CD4-positive, alpha-beta T cell (primary cell): Measurements from ENCODE around the gene ELL2. TPM values are rescaled to one million over a fixed set of nuclear protein-coding genes. Genes with fewer than 3 reads are reported as not detected.

Experiments used
- ATAC-seq: fragments of 200-7000 bp; cut with Tn5 transposase; one replicate; pipeline ENCODE4 v1.10.0; 2022; ENCODE audit warnings: mild to moderate bottlenecking; ENCODE audit not compliant: poor library complexity
- CTCF ChIA-PET: fragments of 350-600 bp; sonication (Branson Sonifier 250); formaldehyde crosslinking; loops from one replicate; lab custom pipeline; 2021; ENCODE audit warnings: antibody characterized with exemption, inconsistent platforms; lab: Charles Lee
- POLR2A ChIA-PET: fragments of 350-600 bp; sonication (Branson Sonifier 250); formaldehyde crosslinking; loops from one replicate; lab custom pipeline; 2021; ENCODE audit warnings: antibody characterized with exemption, inconsistent platforms; lab: Charles Lee
- DNase-seq, 14 experiments: peaks; one replicate each; pipeline ENCODE4 v3.0.0-alpha.2; 2013 to 2020; ENCODE audit warnings: mixed read lengths in 2 of 14
- H3K27ac ChIP-seq, 2 donors: one replicate each; pipeline versions ENCODE4 v1.5.1 to v1.7.0; 2013; ENCODE audit warnings: low read length in 2 of 2, low read depth in 1 of 2, mild to moderate bottlenecking in 1 of 2
- H3K27me3 ChIP-seq, 2 experiments: 1 replicate in 1 of 2; 2 replicates in 1 of 2; pipeline versions ENCODE4 v1.6.1 to v1.7.0; 2013; ENCODE audit warnings: low read length in 2 of 2, control low read depth in 1 of 2, mild to moderate bottlenecking in 1 of 2, moderate library complexity in 1 of 2; ENCODE audit not compliant: insufficient read depth in 2 of 2, control insufficient read depth in 1 of 2
- H3K36me3 ChIP-seq: one replicate; pipeline ENCODE4 v1.6.1; 2013; ENCODE audit warnings: low read length, control low read depth; ENCODE audit not compliant: insufficient read depth
- H3K4me1 ChIP-seq: one replicate; pipeline ENCODE4 v1.6.1; 2013; ENCODE audit warnings: low read length, control low read depth; ENCODE audit not compliant: insufficient read depth
- H3K4me3 ChIP-seq: one replicate; pipeline ENCODE4 v1.5.1; 2013; ENCODE audit warnings: mild to moderate bottlenecking, low read length, moderate library complexity
- H3K9me3 ChIP-seq, 2 experiments: 1 replicate in 1 of 2; 2 replicates in 1 of 2; pipeline versions ENCODE4 v1.6.1 to v1.7.0; 2013; ENCODE audit warnings: low read length in 2 of 2, mild to moderate bottlenecking in 2 of 2, control low read depth in 1 of 2, moderate library complexity in 1 of 2; ENCODE audit not compliant: control insufficient read depth in 1 of 2, insufficient read depth in 1 of 2
- H3K27ac Mint-ChIP-seq: one replicate; pipeline ENCODE4 v1.8.0; 2020; ENCODE audit warnings: mixed read lengths
- H3K27me3 Mint-ChIP-seq: one replicate; pipeline ENCODE4 v1.8.0; 2021; ENCODE audit warnings: mixed read lengths
- H3K36me3 Mint-ChIP-seq: one replicate; pipeline ENCODE4 v1.8.0; 2021; ENCODE audit warnings: low read depth, mixed read lengths
- H3K4me1 Mint-ChIP-seq: one replicate; pipeline ENCODE4 v1.8.0; 2021; ENCODE audit warnings: low read depth, mixed read lengths
- H3K4me3 Mint-ChIP-seq: one replicate; pipeline ENCODE4 v1.8.0; 2020; ENCODE audit warnings: mild to moderate bottlenecking, mixed read lengths
- H3K9me3 Mint-ChIP-seq: one replicate; pipeline ENCODE4 v1.8.0; 2020; ENCODE audit warnings: mixed read lengths
- CTCF ChIP-seq: fragments of 200-600 bp; IDR thresholded peaks from one replicate; pipeline ENCODE4 v1.8.0; 2022; ENCODE audit warnings: antibody characterized with exemption, mild to moderate bottlenecking
- intact Hi-C, 2 experiments: fragments of 100-400 bp; cut with DNase I in 1 of 2; cut with micrococcal nuclease in 1 of 2; formaldehyde crosslinking; loops; one replicate each; pipeline versions ENCODE4 v1.15.1 to v1.9.0; 2023 to 2025; cut with DNase I, micrococcal nuclease
- total RNA-seq, 174 experiments: library from RNA in 2 of 174; stranded (reverse) in 2 of 174; gene quantifications; one replicate each; pipeline ENCODE4 v1.2.3 and lab custom pipeline; 2021 to 2026

Gene ELL2
- total RNA-seq, 2 experiments from 2014 or later = 93.5 to 98.1 TPM

- Histone ChIP-seq H3K4me3 (no peak overlapping the region), H3K27me3 (peaks cover 0 to 3% of the 10 kb centered on the region in 2 experiments), H3K27ac (no peak overlapping the region), H3K36me3 (no peaks in the 10 kb centered on the region), H3K4me1 (no peaks in the 10 kb centered on the region), H3K9me3 (no peaks in the 10 kb centered on the region)
- intact Hi-C loops = no loop called here
- ChIA-PET CTCF (interaction anchor here (0.8 to 8.4 kb wide), 2 partner anchors 16 to 69 kb away, joined by 3 to 79 read pairs; no protein-coding TSS in a partner anchor), POLR2A (interaction anchor here (1.4 kb wide), 1 partner anchor 69 kb away, joined by 5 read pairs; no protein-coding TSS in a partner anchor)
- H3K9me3 Mint-ChIP-seq = no peaks in the 10 kb centered on the region
- TF ChIP-seq CTCF = no peak
- no peak overlapping the region for H3K4me3 Mint-ChIP-seq
- H3K27ac Mint-ChIP-seq = no peak overlapping the region
- ATAC-seq (no peak), DNase-seq (no peak)
- no peaks in the 10 kb centered on the region for H3K36me3 Mint-ChIP-seq
- no peaks in the 10 kb centered on the region for H3K27me3 Mint-ChIP-seq
- peaks cover 4% of the 10 kb centered on the region for H3K4me1 Mint-ChIP-seq
Measured at GRCh38 chr5:95850391-95850894, 111.2 kb downstream of the ELL2 start.

DNA sequence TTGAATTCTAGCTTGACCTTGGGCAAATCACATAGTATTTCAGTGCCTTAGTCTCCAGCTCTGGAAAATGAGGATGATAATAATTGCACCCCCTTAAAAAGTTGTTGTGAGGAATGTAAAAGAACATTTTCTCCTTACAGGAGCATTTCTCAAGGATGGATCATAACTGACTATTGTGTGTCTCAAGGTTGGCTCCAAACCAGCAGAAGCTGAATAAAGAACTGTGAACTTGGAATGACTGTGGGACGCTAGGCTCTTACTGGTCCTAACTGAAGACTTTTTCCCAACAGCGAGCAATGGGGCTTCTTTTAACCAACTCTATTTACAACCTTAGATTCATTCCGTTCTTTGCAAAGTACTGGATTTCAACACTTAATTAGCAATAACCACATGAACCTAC, 113.0 kb downstream of the ELL2 start:
- intact Hi-C loops = loop anchor here (5.0 to 10.0 kb wide), 3 partner anchors 294 to 1336 kb away; partner anchors contain the start of genes ARSK (in 2 of the 2), SKIC3 (in 2 of the 2) and RIOK2 (in 1 of the 2)
- no peak overlapping the region for H3K4me3 Mint-ChIP-seq
- ChIA-PET CTCF (interaction anchor here (0.7 to 8.4 kb wide), 5 partner anchors 14 to 488 kb away, joined by 3 to 79 read pairs (median 3); no protein-coding TSS in a partner anchor), POLR2A (interaction anchor here (1.1 to 2.7 kb wide), 3 partner anchors 67 to 202 kb away, joined by 3 to 16 read pairs (median 5); partner anchors contain the start of gene RFESD)
- H3K27me3 ChIP-seq = peaks cover 0 to 3% of the 10 kb centered on the region in 2 experiments
- TF ChIP-seq CTCF = no peak
- no peaks in the 10 kb centered on the region for H3K36me3 Mint-ChIP-seq
- H3K4me3 ChIP-seq = no peak overlapping the region
- DNase-seq (no peak), ATAC-seq (no peak)
- no peak overlapping the region for H3K27ac ChIP-seq
- H3K27me3 Mint-ChIP-seq = no peaks in the 10 kb centered on the region
- no peaks in the 10 kb centered on the region for H3K9me3 Mint-ChIP-seq
- H3K9me3 ChIP-seq = no peaks in the 10 kb centered on the region
- peaks cover 6% of the 10 kb centered on the region for H3K4me1 ChIP-seq
- H3K27ac Mint-ChIP-seq = no peak overlapping the region
- peaks cover 4% of the 10 kb centered on the region for H3K4me1 Mint-ChIP-seq
- H3K36me3 ChIP-seq = no peaks in the 10 kb centered on the region

DNA sequence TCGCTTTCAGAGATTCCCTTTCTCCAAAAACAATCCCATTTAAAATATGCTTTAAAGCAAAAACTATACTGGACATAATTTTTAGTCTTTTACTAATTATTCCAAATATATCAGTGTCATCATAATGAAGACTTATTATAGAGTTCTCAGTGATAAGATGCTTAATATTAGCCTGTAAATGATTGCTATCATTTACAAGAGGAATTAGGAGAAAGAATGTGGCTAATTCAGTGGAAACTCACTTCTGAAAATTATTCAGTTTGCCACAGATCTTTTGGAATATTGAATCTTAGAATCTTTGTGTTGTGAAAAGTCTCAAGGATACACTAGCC, 114.4 kb downstream of the ELL2 start:
- no peaks in the 10 kb centered on the region for H3K9me3 Mint-ChIP-seq
- H3K4me3 Mint-ChIP-seq = no peak overlapping the region
- ChIA-PET POLR2A (interaction anchor here (1.0 to 2.7 kb wide), 2 partner anchors 66 to 183 kb away, joined by 3 to 16 read pairs; no protein-coding TSS in a partner anchor), CTCF (interaction anchor here (1.0 to 8.4 kb wide), 6 partner anchors 12 to 203 kb away, joined by 3 to 79 read pairs (median 5); no protein-coding TSS in a partner anchor)
- peaks cover 0 to 3% of the 10 kb centered on the region in 2 experiments for H3K27me3 ChIP-seq
- peaks cover 20% of the 10 kb centered on the region for H3K4me1 ChIP-seq
- H3K4me1 Mint-ChIP-seq = peaks cover 15% of the 10 kb centered on the region
- intact Hi-C loops = loop anchor here (1.0 to 10.0 kb wide), 8 partner anchors 12 to 1338 kb away; partner anchors contain the start of genes ARSK (in 2 of the 2), SKIC3 (in 2 of the 2) and RIOK2 (in 1 of the 2)
- H3K36me3 Mint-ChIP-seq = no peaks in the 10 kb centered on the region
- DNase-seq (no peak), ATAC-seq (no peak)
- H3K9me3 ChIP-seq = no peaks in the 10 kb centered on the region
- H3K27me3 Mint-ChIP-seq = no peaks in the 10 kb centered on the region
- H3K27ac Mint-ChIP-seq = no peak overlapping the region
- H3K36me3 ChIP-seq = no peaks in the 10 kb centered on the region
- H3K4me3 ChIP-seq = no peak overlapping the region
- TF ChIP-seq CTCF = no peak
- H3K27ac ChIP-seq = no peak overlapping the region
